HG03039 (cell line): ENCODE measurements around the gene PLEKHM2.
"Not testable (repeated sequence)": the region's sequence is repeated elsewhere in the genome, so short reads cannot be mapped to it uniquely, and the experiment has no call there.

Experiments
- ATAC-seq: cut with Tn5 transposase; IDR thresholded peaks from one replicate; pipeline ENCODE4 v1.9.1; 2021; ENCODE audit warnings: mild to moderate bottlenecking, moderate library complexity; ENCODE audit not compliant: unreplicated experiment

The PLEKHM2 gene

DNA sequence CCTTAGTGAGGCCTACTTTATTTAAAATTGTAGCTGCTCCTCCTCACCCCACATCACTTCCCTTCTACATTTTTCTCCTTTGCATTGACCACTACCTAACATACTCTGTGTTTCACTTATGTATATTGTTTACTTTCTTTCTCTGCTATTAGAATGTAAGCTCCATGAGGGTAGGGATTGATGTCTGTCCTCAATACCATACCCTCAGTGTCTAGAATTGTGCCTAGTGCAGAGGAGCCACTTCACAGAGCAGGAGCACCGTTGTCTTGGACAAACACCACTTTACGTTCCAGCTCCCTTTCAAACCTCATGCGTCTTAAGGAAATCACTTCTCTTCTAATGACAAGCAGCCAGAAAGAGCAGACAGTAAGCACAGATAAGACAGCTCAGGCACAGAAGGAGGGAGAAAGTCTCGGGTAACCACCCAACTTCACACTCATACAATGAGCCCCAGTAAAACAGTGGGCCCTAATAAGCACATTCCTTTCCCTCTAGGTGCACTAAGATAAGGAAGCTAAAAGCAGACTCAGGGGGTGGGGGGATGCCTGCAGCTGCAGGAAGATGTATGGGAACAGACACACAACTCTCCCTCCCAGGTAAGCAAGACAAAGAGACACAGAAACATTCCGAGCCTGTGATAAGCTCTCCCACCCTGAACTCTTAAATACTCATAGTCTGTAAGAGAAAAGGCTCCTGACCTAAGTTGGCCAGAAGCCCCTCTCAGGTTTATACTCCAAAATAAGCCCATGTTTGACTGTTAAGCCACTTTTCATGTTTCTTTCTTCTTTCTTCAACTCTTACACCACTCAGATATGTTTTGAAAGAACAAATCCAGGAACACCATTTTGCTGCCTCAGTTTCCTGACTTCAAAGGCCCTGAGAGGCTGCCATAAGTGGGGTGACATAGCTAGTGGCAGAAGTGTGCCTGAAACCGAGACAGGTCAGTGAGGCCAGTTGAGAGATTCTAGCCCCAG is 7.1 kb upstream of the PLEKHM2 start:
- no peak for ATAC-seq

DNA sequence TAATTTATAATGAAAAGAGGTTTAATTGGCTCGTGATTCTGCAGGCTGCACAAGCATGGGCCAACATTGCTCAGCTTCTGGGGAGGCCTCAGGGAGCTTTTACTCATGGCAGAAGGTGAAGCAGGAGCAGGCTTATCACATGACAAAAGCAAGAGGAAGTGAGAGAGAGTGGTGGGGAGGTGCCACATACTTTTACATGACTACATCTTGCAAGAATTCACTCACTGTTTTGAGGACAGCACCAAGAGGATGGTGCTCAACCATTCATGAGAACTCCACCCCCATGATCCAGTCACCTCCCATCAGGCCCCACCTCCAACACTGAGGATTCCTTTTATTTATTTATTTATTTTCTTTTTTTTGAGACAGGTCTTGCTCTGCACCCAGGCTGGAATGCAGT is 5.5 kb upstream of the PLEKHM2 start:
- ATAC-seq: no peak

DNA sequence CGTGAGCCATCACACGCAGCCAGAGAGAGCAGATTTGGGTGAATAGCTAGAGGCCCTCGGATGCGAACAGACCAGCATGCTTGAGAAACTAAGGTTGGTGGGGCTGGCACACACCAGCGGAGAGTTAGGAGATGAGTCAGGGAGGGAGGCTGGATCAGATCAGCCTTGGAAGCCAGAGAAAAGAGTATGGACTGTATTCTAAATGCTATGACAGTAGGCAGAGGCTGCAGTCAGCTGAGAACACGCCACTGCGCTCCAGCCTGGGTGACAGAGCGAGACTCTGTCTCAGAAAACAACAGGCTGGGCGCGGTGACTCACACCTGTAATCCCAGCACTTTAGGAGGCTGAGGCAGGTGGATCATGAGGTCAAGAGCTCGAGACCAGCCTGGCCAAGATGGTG is 4.0 kb upstream of the PLEKHM2 start:
- no peak for ATAC-seq

DNA sequence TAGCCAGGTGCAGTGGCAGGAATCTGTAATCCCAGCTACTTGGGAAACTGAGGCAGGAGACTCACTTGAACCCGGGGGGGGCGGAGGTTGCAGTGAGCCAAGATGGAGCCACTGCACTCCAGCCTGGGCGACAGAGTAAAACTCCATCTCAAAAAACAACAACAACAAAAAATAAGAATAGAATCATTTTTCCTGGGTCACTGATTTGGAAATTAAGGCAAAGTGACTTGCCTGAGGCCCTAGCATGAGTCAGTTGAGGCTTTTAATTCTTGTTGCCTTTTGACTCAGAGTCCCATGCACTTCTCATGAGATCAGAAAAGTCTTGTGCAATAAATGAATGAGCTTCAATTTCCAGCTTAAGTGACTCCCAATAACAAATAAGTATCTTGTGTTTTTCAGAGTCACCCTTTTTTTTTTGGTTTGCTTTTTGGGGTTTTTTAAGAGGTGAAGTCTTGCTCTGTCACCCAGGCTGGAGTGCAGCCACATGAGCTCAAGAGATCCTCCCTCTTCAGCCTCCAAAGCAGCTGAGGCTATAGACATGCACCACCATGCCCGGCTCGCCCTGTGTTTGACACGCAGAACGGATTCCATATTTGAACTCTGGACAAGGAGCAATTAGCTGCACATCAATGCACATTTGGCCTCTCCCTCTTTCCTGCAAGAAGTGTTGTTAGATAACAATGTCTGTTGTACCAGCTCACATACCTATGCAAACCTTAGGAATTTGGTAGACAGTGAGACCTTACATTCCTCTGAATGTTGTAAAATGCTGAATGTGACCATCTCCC is 3.4 kb upstream of the PLEKHM2 start:
- ATAC-seq: no peak

DNA sequence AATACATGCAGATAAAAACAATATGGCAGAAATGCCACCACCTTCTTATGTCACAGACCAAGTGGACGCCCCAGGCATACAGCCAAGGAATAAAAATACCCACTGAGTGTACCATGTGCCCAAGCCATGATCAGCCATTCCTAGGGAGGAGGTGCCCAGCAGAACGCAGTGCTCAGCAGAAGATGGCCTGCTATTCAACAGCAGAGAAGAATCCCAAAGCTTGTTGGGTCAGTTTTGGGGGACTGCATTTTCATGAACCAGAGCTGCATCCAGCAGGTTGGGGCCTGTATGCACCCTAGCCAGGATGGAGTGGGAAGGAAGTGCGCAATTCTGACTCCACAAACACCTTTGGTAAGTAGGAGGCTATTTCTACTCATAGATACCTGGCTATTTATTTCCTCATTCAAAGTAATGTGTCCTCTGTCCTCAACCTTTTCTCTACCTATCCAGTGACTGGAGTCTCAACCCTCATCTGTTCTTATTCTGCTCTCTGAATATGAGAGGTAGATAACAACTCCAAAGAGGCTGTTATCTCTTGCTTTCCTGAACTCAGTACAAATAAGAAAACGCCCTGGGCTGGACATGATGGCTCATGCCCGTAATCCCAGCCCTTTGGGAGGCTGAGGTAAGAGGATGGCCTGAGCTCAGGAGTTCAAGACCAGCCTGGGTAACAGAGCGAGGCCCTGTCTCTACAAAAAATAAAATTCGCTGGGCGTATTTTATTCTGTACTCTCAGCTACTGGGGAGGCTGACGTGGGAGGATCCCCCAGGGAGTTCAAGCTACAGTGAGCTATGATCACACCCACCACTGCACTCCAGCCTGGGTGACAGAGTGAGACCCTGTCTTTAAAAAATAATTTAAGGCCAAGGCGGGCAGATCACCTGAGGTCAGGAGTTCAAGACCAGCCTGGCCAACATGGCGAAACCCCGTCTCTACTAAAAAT is 2.5 kb upstream of the PLEKHM2 start:
- ATAC-seq: no peak

DNA sequence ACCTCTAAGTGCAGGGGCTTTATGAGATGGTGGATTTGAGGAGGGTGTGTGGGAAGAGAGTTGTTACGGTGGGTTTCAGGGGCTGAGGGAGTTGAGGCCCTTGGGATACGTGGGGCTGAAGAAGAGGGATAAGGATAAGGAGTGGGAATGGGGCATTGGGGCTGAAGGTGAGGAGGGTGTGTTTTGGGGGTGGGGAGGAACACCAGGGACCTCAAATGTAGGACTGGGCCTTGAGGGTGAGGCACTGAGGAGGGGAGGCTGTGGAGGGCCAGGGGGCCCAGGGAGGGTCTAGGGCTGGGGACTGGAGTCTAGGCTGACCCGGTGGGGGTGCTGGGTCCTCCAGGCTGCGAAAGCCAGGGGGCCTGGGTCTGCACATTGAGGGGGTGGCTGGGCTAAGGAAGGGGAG is 1.2 kb upstream of the PLEKHM2 start:
- no peak for ATAC-seq

DNA sequence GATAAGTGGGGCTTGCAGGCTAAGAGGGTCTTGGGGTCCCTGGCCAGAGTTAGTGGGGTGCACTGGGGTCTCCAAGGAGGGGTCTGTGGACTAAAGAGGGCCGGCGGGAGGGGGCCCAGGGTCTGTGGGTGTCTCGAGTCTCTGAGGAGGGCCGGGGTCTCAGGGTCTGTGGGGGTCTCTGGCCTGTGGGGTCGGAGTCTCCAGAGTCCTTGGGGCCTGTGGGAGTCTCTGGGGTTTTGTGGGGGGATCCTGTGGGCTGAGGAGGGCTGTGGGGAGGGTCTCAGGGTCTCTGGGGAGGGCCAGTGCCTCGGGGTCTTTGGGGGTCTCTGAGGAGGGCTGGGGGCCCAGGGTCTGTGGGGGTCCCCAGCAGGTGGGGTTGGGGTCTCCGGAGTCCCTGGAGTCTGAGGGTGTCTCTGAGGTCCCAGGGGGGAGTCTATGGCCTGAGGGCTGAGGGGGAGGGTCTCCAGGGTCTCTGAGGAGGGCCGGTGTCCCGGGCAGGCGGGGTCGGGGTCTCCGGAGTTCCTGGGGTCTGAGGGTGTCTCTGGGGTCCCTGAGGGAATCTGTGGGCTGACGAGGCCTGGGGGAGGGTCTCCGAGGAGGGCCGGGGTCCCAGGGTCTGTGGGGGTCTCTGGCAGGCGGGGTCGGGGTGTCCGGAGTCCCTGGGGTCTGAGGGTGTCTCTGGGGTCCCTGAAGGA is 628 bp upstream of the PLEKHM2 start:
- no peak for ATAC-seq

DNA sequence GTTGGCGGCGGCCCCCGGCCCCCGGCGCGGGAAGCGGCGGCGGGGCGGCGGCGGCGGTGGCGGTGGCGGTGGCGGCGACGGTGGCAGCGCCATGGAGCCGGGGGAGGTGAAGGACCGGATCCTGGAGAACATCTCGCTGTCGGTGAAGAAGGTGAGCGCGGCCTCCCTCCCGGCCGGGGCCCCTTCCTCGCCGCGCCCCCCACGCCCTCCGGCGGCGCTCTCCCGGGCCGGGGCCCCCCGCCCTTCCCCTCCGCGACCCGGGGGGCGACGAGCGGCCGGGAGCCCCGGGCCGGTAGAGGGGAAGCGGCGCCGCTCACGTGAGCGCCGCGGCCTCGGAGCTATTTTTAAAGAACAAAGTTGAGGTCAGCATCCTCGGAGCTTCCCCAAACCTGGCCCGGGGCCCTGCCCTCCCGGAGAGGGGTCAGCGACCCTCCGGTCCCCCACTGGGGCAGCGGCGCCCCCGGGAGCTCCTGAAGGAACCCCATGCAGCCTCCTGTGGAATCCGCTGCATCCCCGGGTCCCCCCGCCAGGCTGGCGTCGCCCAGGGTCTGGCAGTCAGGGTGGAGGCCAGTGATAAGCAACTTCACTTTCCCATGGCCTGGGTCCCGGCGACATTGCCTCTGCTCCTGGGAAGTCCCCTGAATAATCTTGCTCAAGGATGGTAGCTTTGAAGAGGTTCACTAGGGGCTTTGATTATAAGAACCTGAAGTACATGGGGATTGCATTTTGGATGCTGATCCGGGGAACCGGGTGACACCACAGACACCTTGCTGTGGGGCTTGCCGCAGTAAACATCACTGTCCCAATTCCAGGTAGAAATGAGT is 560 bp downstream of the PLEKHM2 start:
- no peak for ATAC-seq

DNA sequence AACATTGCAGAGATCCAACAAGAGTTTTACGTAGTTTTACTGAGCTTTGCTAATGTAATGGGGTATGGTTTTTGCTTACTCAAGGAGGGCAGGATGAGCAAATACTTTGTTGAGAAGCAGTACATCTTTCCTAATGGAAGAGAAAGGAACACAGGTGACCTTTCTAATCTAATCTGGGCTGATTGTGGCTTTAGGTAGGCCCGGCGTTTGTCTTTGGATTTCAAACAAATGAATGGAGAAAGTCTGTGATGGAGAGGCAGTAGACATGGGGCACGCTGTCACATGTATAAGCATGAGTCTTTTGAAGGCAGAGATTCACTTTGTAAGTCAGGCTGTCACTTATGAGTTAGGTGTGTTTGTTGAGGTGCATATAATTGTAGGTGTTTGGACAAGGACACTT is 1.7 kb downstream of the PLEKHM2 start:
- ATAC-seq: no peak

DNA sequence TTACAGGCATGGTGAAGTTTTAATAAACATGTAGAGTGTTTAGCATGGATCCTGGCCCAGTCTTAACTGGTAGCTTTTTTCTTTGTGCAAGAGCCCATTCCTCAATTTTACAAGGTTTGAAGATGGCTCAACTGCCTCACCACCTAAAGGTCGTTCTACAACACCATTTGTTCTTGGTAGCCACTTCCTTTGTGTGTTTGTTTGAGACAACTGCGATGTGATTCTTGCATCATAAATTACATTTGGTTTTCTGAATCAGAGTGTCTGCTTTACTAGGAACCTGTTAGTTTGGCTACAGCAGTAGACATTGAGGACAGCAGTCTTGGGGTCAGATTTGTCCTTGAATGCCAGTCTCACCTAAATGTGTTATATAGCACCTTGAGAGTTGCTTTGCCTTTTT is 3.3 kb downstream of the PLEKHM2 start:
- no peak for ATAC-seq

DNA sequence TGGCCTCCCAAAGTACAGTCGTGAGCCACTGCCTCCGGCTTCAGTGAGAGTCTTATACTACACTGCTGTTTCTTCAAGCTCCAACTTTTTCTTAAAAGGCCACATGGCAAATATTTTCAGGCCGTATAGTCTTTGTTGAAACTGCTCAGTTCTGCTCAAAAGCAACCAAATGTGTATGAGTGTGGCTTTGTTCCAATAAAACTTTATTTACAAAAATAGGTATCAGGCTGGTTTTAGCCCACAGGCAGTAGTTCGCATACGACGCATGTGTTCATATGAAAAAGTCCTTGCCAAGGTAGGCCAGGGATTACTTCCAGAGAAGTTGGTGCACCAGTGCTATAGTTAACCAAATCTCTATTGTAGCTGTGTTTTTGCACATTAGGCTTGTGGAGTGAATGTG is 6.2 kb downstream of the PLEKHM2 start:
- no peak for ATAC-seq

DNA sequence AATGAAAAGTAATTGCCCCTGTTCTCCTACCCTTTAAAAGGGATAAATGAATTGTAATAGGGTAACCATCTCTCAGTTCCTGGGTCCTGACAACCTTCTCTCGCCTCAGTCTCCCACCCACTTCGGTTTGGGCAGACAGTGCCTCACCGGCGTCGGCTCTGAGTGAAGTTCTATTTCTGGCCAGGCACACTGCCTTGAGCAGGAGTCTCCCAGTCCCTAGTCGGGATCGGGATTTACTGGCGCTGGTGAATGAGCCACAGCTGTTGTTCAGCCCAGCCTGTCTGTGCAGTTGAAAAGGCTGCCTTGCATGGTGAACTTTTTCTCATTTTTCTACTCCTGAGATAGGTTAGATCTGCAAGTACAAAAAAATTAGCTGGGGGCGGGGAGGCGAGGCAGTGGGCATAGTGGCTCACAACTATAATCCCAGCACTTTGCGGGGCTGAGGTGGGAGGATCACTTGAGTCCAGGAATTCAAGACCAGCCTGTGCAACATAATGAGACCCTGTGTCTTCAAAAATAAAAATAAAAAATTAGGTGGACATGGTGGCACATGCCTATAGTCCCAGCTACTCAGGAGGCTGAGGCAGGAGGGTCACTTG is 7.4 kb downstream of the PLEKHM2 start:
- ATAC-seq: no peak

DNA sequence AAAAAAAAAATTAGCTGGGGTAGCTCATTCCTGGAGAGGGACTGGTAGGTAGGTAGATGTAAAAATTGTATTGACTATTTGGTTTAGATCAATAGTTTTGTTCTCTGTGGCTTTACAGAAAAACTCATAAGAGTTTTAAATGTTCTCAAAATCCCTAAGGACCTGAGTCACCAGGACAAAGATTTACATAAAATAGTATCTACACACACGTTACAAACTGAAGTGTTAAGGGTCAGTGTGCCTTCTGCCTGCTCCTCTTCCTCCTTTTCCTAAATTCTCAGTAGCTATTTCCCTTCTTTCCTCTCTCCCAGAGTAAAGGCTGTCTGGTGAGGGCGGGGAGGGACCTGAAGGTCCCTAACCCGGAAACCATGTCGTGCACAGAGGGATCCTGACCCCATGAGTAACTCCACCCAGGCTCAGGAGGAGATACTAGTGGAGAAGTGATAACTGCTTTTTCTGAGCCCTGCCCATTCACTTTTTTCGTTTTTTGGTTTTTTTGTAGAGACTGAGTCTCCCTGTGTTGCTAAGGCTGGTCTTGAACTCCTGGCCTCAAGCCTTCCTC is 8.1 kb downstream of the PLEKHM2 start:
- ATAC-seq: no peak

DNA sequence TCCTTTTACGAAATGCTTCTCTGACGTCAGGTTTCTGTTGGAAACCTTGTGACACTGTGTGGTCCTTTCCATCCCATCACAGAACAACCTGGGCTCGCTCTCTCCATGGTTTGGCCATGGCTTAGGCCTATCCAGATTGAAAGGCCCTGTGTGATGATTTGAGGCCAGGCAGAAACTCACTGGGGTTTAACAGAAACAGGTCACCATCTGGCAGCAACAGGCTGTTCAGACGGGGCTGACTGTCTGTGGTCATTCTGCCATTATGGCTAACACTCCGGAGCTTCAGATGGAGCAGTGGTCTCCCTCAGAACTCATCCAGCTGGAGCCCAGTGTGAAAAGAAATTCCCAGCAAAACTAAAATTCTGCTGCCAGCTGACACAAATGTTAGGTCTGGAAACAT is 9.3 kb downstream of the PLEKHM2 start:
- ATAC-seq: no peak

DNA sequence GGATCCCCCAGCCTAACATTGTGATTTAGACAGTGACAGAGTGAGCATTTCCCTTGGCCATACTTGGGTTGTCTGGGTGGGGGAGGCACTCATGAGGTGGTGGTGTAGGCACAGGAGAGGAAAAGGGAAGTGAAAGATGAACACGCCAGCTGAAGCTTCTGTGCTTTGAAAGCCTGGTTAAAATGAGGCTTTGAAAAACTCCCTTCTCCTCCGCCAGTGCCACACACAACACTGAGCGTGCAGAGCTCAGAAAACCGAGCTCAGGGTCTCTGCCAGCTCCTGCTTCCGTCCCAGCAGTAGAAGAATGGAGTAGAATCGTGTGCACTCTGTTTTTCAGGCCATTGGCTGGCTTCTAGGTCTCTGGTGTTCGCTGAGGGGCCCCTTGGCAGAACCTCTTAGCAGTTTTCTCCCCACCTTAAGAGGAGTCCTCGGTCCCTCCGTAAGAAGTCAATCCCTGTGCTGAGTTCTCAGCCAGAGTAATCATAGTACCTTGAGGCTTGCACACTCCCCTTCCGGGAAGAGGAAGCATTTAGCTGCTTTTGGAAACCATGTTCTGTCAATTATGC is 12.9 kb downstream of the PLEKHM2 start:
- ATAC-seq: peak; percentile 81

DNA sequence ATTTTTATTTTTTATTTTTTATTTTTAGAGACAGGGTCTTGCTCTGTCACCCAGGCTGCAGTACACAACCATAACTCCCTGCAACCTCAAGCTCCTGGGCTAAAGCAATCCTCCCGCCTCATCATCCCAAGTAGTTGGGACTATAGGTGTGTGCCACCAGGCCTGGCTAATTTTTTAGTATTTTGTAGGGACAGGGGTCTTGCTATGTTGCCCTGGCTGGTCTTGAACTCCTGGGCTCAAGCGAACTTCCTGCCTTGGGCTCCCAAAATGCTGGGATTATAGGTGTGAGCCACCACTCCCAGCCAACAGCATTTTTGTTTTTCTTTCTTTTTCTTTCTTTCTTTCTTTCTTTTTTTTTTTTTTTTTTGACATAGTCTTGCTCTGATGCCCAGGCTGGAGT is 14.1 kb downstream of the PLEKHM2 start:
- ATAC-seq: no peak

DNA sequence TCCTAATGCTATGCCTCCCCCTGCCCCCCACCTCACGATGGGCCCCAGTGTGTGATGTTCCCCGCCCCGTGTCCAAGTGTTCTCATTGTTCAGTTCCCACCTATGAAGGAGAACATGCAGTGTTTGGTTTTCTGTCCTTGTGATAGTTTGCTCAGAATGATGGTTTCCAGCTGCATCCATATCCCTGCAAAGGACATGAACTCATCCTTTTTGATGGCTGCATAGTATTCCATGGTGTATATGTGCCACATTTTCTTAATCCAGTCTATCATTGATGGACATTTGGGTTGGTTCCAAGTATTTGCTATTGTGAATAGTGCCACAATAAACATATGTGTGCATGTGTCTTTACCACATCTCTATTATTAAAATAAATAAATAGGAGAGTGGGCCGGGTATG is 15.2 kb downstream of the PLEKHM2 start:
- not testable (repeated sequence) for ATAC-seq

DNA sequence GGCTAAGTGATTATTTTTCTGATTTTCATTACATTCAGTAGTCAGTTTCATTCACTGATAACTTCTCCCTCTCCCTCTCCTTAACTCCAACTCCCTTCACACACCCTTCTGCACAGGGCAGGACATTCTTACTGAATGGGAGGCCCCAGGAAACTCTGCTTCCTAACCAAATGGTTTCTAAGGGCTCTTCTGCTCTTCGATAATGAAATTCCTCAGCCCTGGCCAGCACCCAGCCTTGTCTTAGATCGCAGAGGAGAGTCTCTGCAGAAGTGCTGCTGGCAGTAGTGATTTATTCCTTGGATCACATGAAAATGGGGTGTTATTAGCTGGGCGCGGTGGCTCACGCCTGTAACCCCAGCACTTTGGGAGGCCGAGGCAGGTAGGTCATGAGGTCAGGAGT is 16.4 kb downstream of the PLEKHM2 start:
- ATAC-seq: no peak
